AG04449 (cell line): ENCODE data around the gene DUSP6.
A peak's percentile ranks its signal among the peaks of the same experiment; 100 is the strongest.

ENCODE experiments used
- CTCF ChIA-PET: fragments of 350-600 bp; formaldehyde crosslinking; extraction: SDS; loops from one replicate; lab custom pipeline; 2021; ENCODE audit warnings: antibody characterized with exemption; lab: Yijun Ruan, JAX
- POLR2A ChIA-PET: fragments of 400-600, 350-600 bp; formaldehyde crosslinking; extraction: SDS; loops from one replicate; lab custom pipeline; 2020; ENCODE audit warnings: antibody characterized with exemption, inconsistent platforms; lab: Yijun Ruan, JAX
- DNase-seq: peaks from one replicate; pipeline ENCODE4 v3.0.0-alpha.2; 2010; ENCODE audit warnings: low read depth, low spot score
- H3K4me3 ChIP-seq: 2 replicates; pipeline ENCODE4 v1.5.1; 2011; ENCODE audit warnings: low read depth, mild to moderate bottlenecking, control low read depth, low read length
- CTCF ChIP-seq: IDR thresholded peaks from one replicate; pipeline ENCODE4 v1.5.1; 2011; ENCODE audit warnings: mild to moderate bottlenecking, moderate library complexity, low read length, control low read depth, inconsistent platforms; ENCODE audit not compliant: insufficient read depth; ENCODE audit errors: missing control alignments

DUSP6 gene

GRCh38 chr12:89356069-89356665 is 3.9 kb upstream of the DUSP6 start:
- ChIA-PET CTCF (interaction anchor here (1.8 kb wide), 1 partner anchor 106 kb away, joined by 4 read pairs; no protein-coding TSS in a partner anchor), POLR2A (no interaction called here)
- H3K4me3 ChIP-seq: no peak overlapping the region
- DNase-seq: no peak
- no peak for TF ChIP-seq CTCF

- DNase-seq: no peak
- TF ChIP-seq CTCF: no peak
- ChIA-PET POLR2A (interaction anchor here (1.5 kb wide), 1 partner anchor 295 kb away, joined by 3 read pairs; no protein-coding TSS in a partner anchor), CTCF (interaction anchor here (8.7 kb wide), 1 partner anchor 107 kb away, joined by 56 read pairs; no protein-coding TSS in a partner anchor)
- H3K4me3 ChIP-seq: no peak overlapping the region
Observed at GRCh38 chr12:89355243-89356068, 3.2 kb upstream of the DUSP6 start.

GRCh38 chr12:89354612-89355067 is 2.3 kb upstream of the DUSP6 start:
- ChIA-PET POLR2A (interaction anchor here (0.9 to 3.2 kb wide), 4 partner anchors 17 to 295 kb away, joined by 3 to 10 read pairs (median 4); no protein-coding TSS in a partner anchor), CTCF (interaction anchor here (1.1 to 8.7 kb wide), 4 partner anchors 17 to 291 kb away, joined by 3 to 56 read pairs (median 4); partner anchors contain the start of gene GALNT4)
- DNase-seq: no peak
- H3K4me3 ChIP-seq: peak overlapping the region; percentile 88
- TF ChIP-seq CTCF: no peak

GRCh38 chr12:89353823-89354611 is 1.7 kb upstream of the DUSP6 start:
- peak overlapping the region; percentile 88 for H3K4me3 ChIP-seq
- TF ChIP-seq CTCF: no peak
- ChIA-PET CTCF (interaction anchor here (1.0 to 8.7 kb wide), 7 partner anchors 18 to 336 kb away, joined by 3 to 56 read pairs (median 4); partner anchors contain the start of gene GALNT4), POLR2A (interaction anchor here (0.9 to 3.2 kb wide), 8 partner anchors 9 to 294 kb away, joined by 3 to 27 read pairs (median 4); no protein-coding TSS in a partner anchor)
- DNase-seq: no peak

GRCh38 chr12:89353188-89353822 is 1.0 kb upstream of the DUSP6 start:
- peak overlapping the region; percentile 88 for H3K4me3 ChIP-seq
- DNase-seq: no peak
- CTCF ChIA-PET: interaction anchor here (1.0 to 8.7 kb wide), 7 partner anchors 18 to 336 kb away, joined by 3 to 56 read pairs (median 4); partner anchors contain the start of gene GALNT4
- POLR2A ChIA-PET: interaction anchor here (0.7 to 3.2 kb wide), 9 partner anchors 9 to 736 kb away, joined by 3 to 27 read pairs (median 4); no protein-coding TSS in a partner anchor
- no peak for TF ChIP-seq CTCF
